H9 (cell line): ENCODE data around the gene LRTM2. TPM values are rescaled to one million over a fixed set of nuclear protein-coding genes. Genes with fewer than 3 reads are reported as not detected.

Experiments
- DNase-seq: peaks from one replicate; pipeline ENCODE4 v3.0.0-alpha.2; 2017
- H2AFZ ChIP-seq: one replicate; pipeline ENCODE4 v1.6.1; 2013; ENCODE audit warnings: mild to moderate bottlenecking, low read length, control low read depth, moderate library complexity
- H2AK5ac ChIP-seq: 2 replicates; pipeline ENCODE4 v1.6.1; 2013; ENCODE audit warnings: low read length, control low read depth, mixed read lengths; ENCODE audit not compliant: insufficient read length
- H2BK120ac ChIP-seq: one replicate; pipeline ENCODE4 v1.6.1; 2013; ENCODE audit warnings: low read depth, mild to moderate bottlenecking, low read length, control low read depth, inconsistent platforms; ENCODE audit not compliant: poor library complexity, severe bottlenecking
- H2BK12ac ChIP-seq: 2 replicates; pipeline ENCODE4 v1.6.1; 2013; ENCODE audit warnings: low read length, control low read depth, mixed read lengths, low read depth; ENCODE audit not compliant: insufficient read length
- H2BK15ac ChIP-seq: 2 replicates; pipeline ENCODE4 v1.6.1; 2013; ENCODE audit warnings: low read depth, low read length, control low read depth
- H2BK20ac ChIP-seq: one replicate; pipeline ENCODE4 v1.6.1; 2013; ENCODE audit warnings: low read depth, mild to moderate bottlenecking, low read length, control low read depth, inconsistent platforms; ENCODE audit not compliant: poor library complexity, severe bottlenecking
- H2BK5ac ChIP-seq: 2 replicates; pipeline ENCODE4 v1.6.1; 2013; ENCODE audit warnings: low read length, control low read depth, mixed read lengths; ENCODE audit not compliant: insufficient read length
- H3K14ac ChIP-seq: 2 replicates; pipeline ENCODE4 v1.6.1; 2013; ENCODE audit warnings: low read length, control low read depth; ENCODE audit not compliant: insufficient read depth
- H3K18ac ChIP-seq: 2 replicates; pipeline ENCODE4 v1.6.1; 2013; ENCODE audit warnings: low read depth, mild to moderate bottlenecking, mixed read lengths, low read length, control low read depth; ENCODE audit not compliant: insufficient read length
- H3K23ac ChIP-seq: 2 replicates; pipeline ENCODE4 v1.6.1; 2013; ENCODE audit warnings: low read length, control low read depth, mixed read lengths, low read depth; ENCODE audit not compliant: insufficient read length
- H3K23me2 ChIP-seq: 2 replicates; pipeline ENCODE4 v1.6.1; 2013; ENCODE audit warnings: low read depth, mild to moderate bottlenecking, mixed read lengths, low read length, control low read depth; ENCODE audit not compliant: insufficient read length, poor library complexity, severe bottlenecking
- H3K27ac ChIP-seq: 2 replicates; pipeline ENCODE4 v1.5.1; 2013; ENCODE audit warnings: low read length, control low read depth, mixed read lengths, low read depth; ENCODE audit not compliant: insufficient read length
- H3K27me3 ChIP-seq: 2 replicates; pipeline ENCODE4 v1.6.1; 2013; ENCODE audit warnings: low read length, control low read depth, inconsistent platforms; ENCODE audit not compliant: insufficient read depth
- H3K4ac ChIP-seq: 2 replicates; pipeline ENCODE4 v1.6.1; 2013; ENCODE audit warnings: low read depth, mild to moderate bottlenecking, control low read depth, inconsistent platforms, low read length, moderate library complexity
- H3K4me1 ChIP-seq: 2 replicates; pipeline ENCODE4 v1.6.1; 2013; ENCODE audit warnings: low read length, control low read depth, inconsistent platforms; ENCODE audit not compliant: insufficient read depth
- H3K4me2 ChIP-seq: 2 replicates; pipeline ENCODE4 v1.6.1; 2013; ENCODE audit warnings: low read length, control low read depth, mixed read lengths; ENCODE audit not compliant: insufficient read length, insufficient read depth
- H3K56ac ChIP-seq: 2 replicates; pipeline ENCODE4 v1.6.1; 2013; ENCODE audit warnings: low read depth, mild to moderate bottlenecking, mixed read lengths, low read length, control low read depth; ENCODE audit not compliant: insufficient read length
- H3K79me1 ChIP-seq: 2 replicates; pipeline ENCODE4 v1.6.1; 2013; ENCODE audit warnings: low read depth, mild to moderate bottlenecking, moderate library complexity, low read length, control low read depth, inconsistent platforms; ENCODE audit not compliant: insufficient read depth, poor library complexity, severe bottlenecking
- H3K79me2 ChIP-seq: 2 replicates; pipeline ENCODE4 v1.6.1; 2013; ENCODE audit warnings: low read length, control low read depth, inconsistent platforms; ENCODE audit not compliant: insufficient read depth
- H3K9ac ChIP-seq: 2 replicates; pipeline ENCODE4 v1.6.1; 2013; ENCODE audit warnings: low read length, control low read depth, mixed read lengths; ENCODE audit not compliant: insufficient read length; ENCODE audit errors: extremely low read depth
- H3K9me3 ChIP-seq: one replicate; pipeline ENCODE4 v1.6.1; 2013; ENCODE audit warnings: low read depth, low read length, inconsistent platforms; ENCODE audit not compliant: control insufficient read depth
- H3T11ph ChIP-seq: one replicate; pipeline ENCODE4 v1.6.1; 2013; ENCODE audit warnings: mild to moderate bottlenecking, low read length, control low read depth, inconsistent platforms
- H4K20me1 ChIP-seq: one replicate; pipeline ENCODE4 v1.6.1; 2013; ENCODE audit not compliant: control insufficient read depth, insufficient read length, insufficient read depth
- H4K5ac ChIP-seq: 2 replicates; pipeline ENCODE4 v1.6.1; 2013; ENCODE audit warnings: low read depth, mild to moderate bottlenecking, mixed read lengths, low read length, control low read depth; ENCODE audit not compliant: insufficient read length
- H4K8ac ChIP-seq: replicated peaks from 2 replicates; pipeline ENCODE4 v1.6.1; 2013; ENCODE audit warnings: low read length, control low read depth, mixed read lengths, low read depth; ENCODE audit not compliant: insufficient read length
- H4K91ac ChIP-seq: 2 replicates; pipeline ENCODE4 v1.6.1; 2013; ENCODE audit warnings: low read depth, mild to moderate bottlenecking, moderate library complexity, mixed read lengths, low read length, control low read depth; ENCODE audit not compliant: insufficient read length
- H3K27ac Mint-ChIP-seq, 3 experiments: 2 replicates in 2 of 3; 3 replicates in 1 of 3; pipeline ENCODE4 v1.8.0; 2020 to 2021; ENCODE audit warnings: mixed read lengths in 3 of 3, mild to moderate bottlenecking in 1 of 3, moderate library complexity in 1 of 3
- H3K27me3 Mint-ChIP-seq: 2 replicates; pipeline ENCODE4 v1.8.0; 2021; ENCODE audit warnings: low read depth, mild to moderate bottlenecking, moderate library complexity, mixed read lengths
- H3K36me3 Mint-ChIP-seq, 3 experiments: 2 replicates in 2 of 3; 3 replicates in 1 of 3; pipeline ENCODE4 v1.8.0; 2020 to 2021; ENCODE audit warnings: low read depth in 3 of 3, mixed read lengths in 3 of 3; ENCODE audit not compliant: insufficient read depth in 1 of 3
- H3K4me1 Mint-ChIP-seq, 2 experiments: 2 replicates each; pipeline ENCODE4 v1.8.0; 2020; ENCODE audit warnings: mixed read lengths in 2 of 2
- H3K4me3 Mint-ChIP-seq, 2 experiments: 2 replicates in 1 of 2; 3 replicates in 1 of 2; pipeline ENCODE4 v1.8.0; 2020 to 2021; ENCODE audit warnings: mild to moderate bottlenecking in 2 of 2, mixed read lengths in 2 of 2, moderate library complexity in 1 of 2
- H3K9me3 Mint-ChIP-seq, 2 experiments: 2 replicates in 1 of 2; 3 replicates in 1 of 2; pipeline ENCODE4 v1.8.0; 2020; ENCODE audit warnings: mild to moderate bottlenecking in 2 of 2, mixed read lengths in 2 of 2, moderate library complexity in 1 of 2
- WGBS: extraction: QIAGEN DNeasy Blood & Tissue Kit; methylation state at CpG from one replicate; pipeline ENCODE4 v1.1.7; 2013; ENCODE audit warnings: missing lambda C conversion rate, low lambda C conversion rate, mixed read lengths; ENCODE audit not compliant: insufficient read length; ENCODE audit errors: extremely low coverage; 5-methylcytosine and 5-hydroxymethylcytosine counted together
- total RNA-seq: library from RNA; stranded (reverse); gene quantifications from 2 replicates; pipeline ENCODE4 v1.2.1, GENCODE V29; 2021
- TF ChIP-seq, protein P1 (sequence below): fragments of 200-600 bp; sonication (generic); conservative IDR thresholded peaks from 3 replicates; pipeline ENCODE4 v1.8.0; 2021; ENCODE audit warnings: antibody characterized with exemption, mild to moderate bottlenecking

LRTM2 gene
- total RNA-seq, 1 experiment from 2014 or later = not detected

DNA sequence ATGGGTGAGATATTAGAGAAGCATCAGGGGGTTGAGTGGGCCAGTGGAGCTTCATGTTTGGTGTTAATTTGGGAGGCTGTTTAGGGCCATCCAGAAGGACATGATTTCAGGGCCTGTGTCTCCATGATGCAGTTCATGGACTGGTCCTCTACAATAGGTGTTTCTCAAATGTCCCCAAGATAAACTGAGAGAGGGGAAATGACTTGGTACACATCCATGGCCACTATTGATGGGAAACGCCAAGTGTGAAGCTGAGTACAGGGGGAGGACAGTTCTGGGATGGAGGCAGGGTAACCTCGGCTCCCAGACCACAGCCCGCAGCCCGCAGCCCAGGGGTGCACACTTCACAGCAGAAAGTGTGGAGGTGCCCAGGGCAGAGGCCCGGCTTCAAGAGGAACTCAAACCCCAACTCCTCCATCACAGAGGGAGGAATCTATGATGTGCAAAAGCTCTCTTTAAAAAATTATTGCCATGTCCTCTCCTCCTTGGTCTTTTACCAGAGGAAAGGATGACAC is 64.8 kb downstream of the LRTM2 start:
- no CpG with 5 or more reads among the region's 5 CpGs for WGBS
- Mint-ChIP-seq H3K4me3 (no peak overlapping the region), H3K4me1 (peaks cover 4% of the 10 kb centered on the region in 2 experiments), H3K9me3 (peaks cover 0 to 3% of the 10 kb centered on the region in 2 experiments; a peak in 1 of 5 replicates), H3K27ac (no peak overlapping the region), H3K36me3 (peaks cover 0 to 5% (median 0%) of the 10 kb centered on the region in 3 experiments; a peak in 2 of 7 replicates), H3K27me3 (no peaks in the 10 kb centered on the region; the same call in 1 of the 2 replicates)
- H2BK5ac ChIP-seq = no peak overlapping the region
- H3K4me2 ChIP-seq = no peak overlapping the region
- DNase-seq = no peak
- H2BK20ac ChIP-seq = no peak overlapping the region
- no peak overlapping the region for H2BK120ac ChIP-seq
- no peak overlapping the region for H3K56ac ChIP-seq
- no peak overlapping the region for H3K9ac ChIP-seq
- no peaks in the 10 kb centered on the region for H3K9me3 ChIP-seq
- no peak overlapping the region for H2AFZ ChIP-seq
- TF ChIP-seq, protein P1, sequence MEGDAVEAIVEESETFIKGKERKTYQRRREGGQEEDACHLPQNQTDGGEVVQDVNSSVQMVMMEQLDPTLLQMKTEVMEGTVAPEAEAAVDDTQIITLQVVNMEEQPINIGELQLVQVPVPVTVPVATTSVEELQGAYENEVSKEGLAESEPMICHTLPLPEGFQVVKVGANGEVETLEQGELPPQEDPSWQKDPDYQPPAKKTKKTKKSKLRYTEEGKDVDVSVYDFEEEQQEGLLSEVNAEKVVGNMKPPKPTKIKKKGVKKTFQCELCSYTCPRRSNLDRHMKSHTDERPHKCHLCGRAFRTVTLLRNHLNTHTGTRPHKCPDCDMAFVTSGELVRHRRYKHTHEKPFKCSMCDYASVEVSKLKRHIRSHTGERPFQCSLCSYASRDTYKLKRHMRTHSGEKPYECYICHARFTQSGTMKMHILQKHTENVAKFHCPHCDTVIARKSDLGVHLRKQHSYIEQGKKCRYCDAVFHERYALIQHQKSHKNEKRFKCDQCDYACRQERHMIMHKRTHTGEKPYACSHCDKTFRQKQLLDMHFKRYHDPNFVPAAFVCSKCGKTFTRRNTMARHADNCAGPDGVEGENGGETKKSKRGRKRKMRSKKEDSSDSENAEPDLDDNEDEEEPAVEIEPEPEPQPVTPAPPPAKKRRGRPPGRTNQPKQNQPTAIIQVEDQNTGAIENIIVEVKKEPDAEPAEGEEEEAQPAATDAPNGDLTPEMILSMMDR = no peak
- no peaks in the 10 kb centered on the region for H4K20me1 ChIP-seq
- no peak overlapping the region for H3K18ac ChIP-seq
- no peak overlapping the region for H2BK15ac ChIP-seq
- H3K79me2 ChIP-seq = no peaks in the 10 kb centered on the region
- no peak overlapping the region for H3K27ac ChIP-seq
- no peak overlapping the region for H3T11ph ChIP-seq
- peaks cover 2% of the 10 kb centered on the region for H3K23me2 ChIP-seq
- H2AK5ac ChIP-seq = no peak overlapping the region
- H3K27me3 ChIP-seq = no peaks in the 10 kb centered on the region
- H3K23ac ChIP-seq = no peak overlapping the region
- no peak overlapping the region for H2BK12ac ChIP-seq
- H3K4me1 ChIP-seq = no peaks in the 10 kb centered on the region
- no peaks in the 10 kb centered on the region for H3K79me1 ChIP-seq
- H4K5ac ChIP-seq = no peak overlapping the region
- H3K4ac ChIP-seq = no peak overlapping the region
- no peak overlapping the region for H3K14ac ChIP-seq
- H4K8ac ChIP-seq = no peak overlapping the region
- no peak overlapping the region for H4K91ac ChIP-seq
